ENCODE results near the gene USP6NL.

DNA sequence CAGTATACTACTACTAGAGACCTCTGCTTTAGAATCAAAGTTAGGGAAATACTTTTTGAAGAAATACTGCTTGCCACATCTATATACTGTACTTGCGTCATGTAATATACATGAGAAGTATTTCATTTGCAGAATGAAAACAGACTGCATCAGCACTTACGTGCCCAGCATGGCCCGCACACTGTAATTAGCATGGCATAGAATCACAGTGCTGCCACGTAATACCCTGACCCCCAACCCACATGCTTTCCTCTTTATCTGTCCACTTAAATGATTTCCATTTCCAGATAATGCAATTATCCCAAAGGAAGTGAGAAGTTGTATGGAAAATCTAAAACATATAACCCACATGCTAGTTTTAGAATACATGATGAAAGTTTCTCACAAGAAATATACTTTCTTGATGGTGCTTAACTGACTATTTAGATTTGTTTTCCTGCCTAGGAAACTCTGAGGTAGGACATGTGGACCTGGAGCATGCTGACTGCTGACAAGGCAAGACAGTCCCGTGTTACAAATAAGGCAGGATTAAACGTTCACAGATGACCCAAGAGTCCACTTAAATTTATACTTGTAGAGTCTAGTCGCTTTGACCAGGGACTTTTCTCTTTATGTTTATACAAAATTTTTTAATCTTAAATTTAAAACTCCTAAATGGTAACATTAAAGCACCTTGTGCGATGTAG, 12.6 kb downstream of the USP6NL start:
- TF ChIP-seq SP1 (CRISPR knock-in tag; conservative IDR thresholded peaks at IDR 0.05): no peak
- TF ChIP-seq, protein P1, sequence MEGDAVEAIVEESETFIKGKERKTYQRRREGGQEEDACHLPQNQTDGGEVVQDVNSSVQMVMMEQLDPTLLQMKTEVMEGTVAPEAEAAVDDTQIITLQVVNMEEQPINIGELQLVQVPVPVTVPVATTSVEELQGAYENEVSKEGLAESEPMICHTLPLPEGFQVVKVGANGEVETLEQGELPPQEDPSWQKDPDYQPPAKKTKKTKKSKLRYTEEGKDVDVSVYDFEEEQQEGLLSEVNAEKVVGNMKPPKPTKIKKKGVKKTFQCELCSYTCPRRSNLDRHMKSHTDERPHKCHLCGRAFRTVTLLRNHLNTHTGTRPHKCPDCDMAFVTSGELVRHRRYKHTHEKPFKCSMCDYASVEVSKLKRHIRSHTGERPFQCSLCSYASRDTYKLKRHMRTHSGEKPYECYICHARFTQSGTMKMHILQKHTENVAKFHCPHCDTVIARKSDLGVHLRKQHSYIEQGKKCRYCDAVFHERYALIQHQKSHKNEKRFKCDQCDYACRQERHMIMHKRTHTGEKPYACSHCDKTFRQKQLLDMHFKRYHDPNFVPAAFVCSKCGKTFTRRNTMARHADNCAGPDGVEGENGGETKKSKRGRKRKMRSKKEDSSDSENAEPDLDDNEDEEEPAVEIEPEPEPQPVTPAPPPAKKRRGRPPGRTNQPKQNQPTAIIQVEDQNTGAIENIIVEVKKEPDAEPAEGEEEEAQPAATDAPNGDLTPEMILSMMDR (IDR thresholded peaks at IDR 0.05): no peak
